Endothelial cell of umbilical vein (primary cell): ENCODE data around the gene CHI3L1. TPM values are rescaled to one million over a fixed set of nuclear protein-coding genes. Genes with fewer than 3 reads are reported as not detected.

Source experiments
- BruUV-seq: library from RNA; stranded (reverse); fragments of 400-500 nt; replicated peaks from 2 replicates; lab custom pipeline; 2021; lab: Mats Ljungman, UMichigan
- CTCF ChIA-PET: fragments of 300-600, 350-600 bp; sonication (Branson Sonifier 250); formaldehyde crosslinking; loops from one replicate; lab custom pipeline; 2021; ENCODE audit warnings: antibody characterized with exemption, inconsistent platforms; lab: Charles Lee
- POLR2A ChIA-PET: fragments of 300-600, 350-600 bp; sonication (Branson Sonifier 250); formaldehyde crosslinking; loops from one replicate; lab custom pipeline; 2021; ENCODE audit warnings: antibody characterized with exemption, inconsistent platforms; lab: Charles Lee
- DNase-seq: peaks from one replicate; pipeline ENCODE4 v3.0.0-alpha.2; 2011; ENCODE audit warnings: low read depth, low spot score
- FAIRE-seq: peaks from 2 replicates; lab custom pipeline; 2011; peaks lifted over from hg19 to GRCh38; lab: Jason Lieb, UNC
- H2AFZ ChIP-seq: 2 replicates; pipeline ENCODE4 v1.6.0; 2012; ENCODE audit warnings: low read depth, low read length, control low read depth, inconsistent platforms
- H3K27ac ChIP-seq: 2 replicates; pipeline ENCODE4 v1.5.1; 2011; ENCODE audit warnings: low read depth, mild to moderate bottlenecking, control low read depth, low read length, moderate library complexity; ENCODE audit not compliant: insufficient read depth
- H3K27me3 ChIP-seq, 2 experiments: 2 replicates each; pipeline versions ENCODE4 v1.6.0 to v1.6.1; 2011; ENCODE audit warnings: low read length in 2 of 2, mixed read lengths in 1 of 2; ENCODE audit not compliant: control insufficient read depth in 2 of 2, insufficient read depth in 2 of 2
- H3K36me3 ChIP-seq, 2 experiments: 2 replicates in 1 of 2; 3 replicates in 1 of 2; pipeline ENCODE4 v1.5.1; 2011; ENCODE audit warnings: low read length in 2 of 2, mild to moderate bottlenecking in 1 of 2, moderate library complexity in 1 of 2; ENCODE audit not compliant: control insufficient read depth in 2 of 2, insufficient read depth in 2 of 2; ENCODE audit errors: extremely low read depth in 1 of 2
- H3K4me1 ChIP-seq: 3 replicates; pipeline ENCODE4 v1.5.1; 2011; ENCODE audit warnings: mild to moderate bottlenecking, low read length; ENCODE audit not compliant: control insufficient read depth, insufficient read depth; ENCODE audit errors: extremely low read depth
- H3K4me2 ChIP-seq: 2 replicates; pipeline ENCODE4 v1.6.1; 2011; ENCODE audit warnings: low read length, control low read depth, mixed read lengths; ENCODE audit not compliant: insufficient read depth
- H3K4me3 ChIP-seq, 3 experiments: fragments of 200-600 bp in 1 of 3; sonication (generic), shearing (Covaris generic) in 1 of 3; replicated peaks in 1 of 3; 2 replicates each; pipeline ENCODE4 v1.5.1; 2011 to 2016; ENCODE audit warnings: control low read depth in 3 of 3, low read length in 3 of 3, mild to moderate bottlenecking in 2 of 3, inconsistent platforms in 1 of 3, low read depth in 1 of 3, moderate library complexity in 1 of 3; ENCODE audit not compliant: insufficient read depth in 1 of 3
- H3K79me2 ChIP-seq: 2 replicates; pipeline ENCODE4 v1.6.0; 2012; ENCODE audit warnings: low read length, inconsistent platforms; ENCODE audit not compliant: control insufficient read depth, insufficient read depth
- H3K9ac ChIP-seq: replicated peaks from 2 replicates; pipeline ENCODE3; 2011; ENCODE audit warnings: low read length, control low read depth; ENCODE audit not compliant: insufficient read depth; ENCODE audit errors: extremely low read depth
- H3K9me1 ChIP-seq: replicated peaks from 3 replicates; pipeline ENCODE4 v1.6.0; 2011; ENCODE audit warnings: mild to moderate bottlenecking, low read length; ENCODE audit not compliant: control insufficient read depth, insufficient read depth; ENCODE audit errors: extremely low read depth
- H3K9me3 ChIP-seq: replicated peaks from 2 replicates; pipeline ENCODE4 v1.5.1; 2012; ENCODE audit warnings: low read length, inconsistent platforms; ENCODE audit not compliant: control insufficient read depth, insufficient read depth
- H4K20me1 ChIP-seq: replicated peaks from 2 replicates; pipeline ENCODE3; 2011; ENCODE audit warnings: mild to moderate bottlenecking, low read length; ENCODE audit not compliant: control insufficient read depth, insufficient read depth; ENCODE audit errors: extremely low read depth
- EZH2 ChIP-seq: IDR thresholded peaks from 2 replicates; pipeline ENCODE4 v1.6.1; 2012; ENCODE audit warnings: borderline replicate concordance, low read depth, mild to moderate bottlenecking, moderate library complexity, low read length, inconsistent platforms; ENCODE audit not compliant: severe bottlenecking
- FOS ChIP-seq: IDR thresholded peaks from 2 replicates; pipeline ENCODE4 v1.6.1; 2011; ENCODE audit warnings: mild to moderate bottlenecking, low read length, moderate library complexity, borderline replicate concordance; ENCODE audit not compliant: insufficient read depth
- GATA2 ChIP-seq: IDR thresholded peaks from 2 replicates; pipeline ENCODE4 v1.7.0; 2011; ENCODE audit warnings: low read depth, mild to moderate bottlenecking, moderate library complexity, mixed read lengths, low read length; ENCODE audit not compliant: insufficient read length, insufficient read depth
- JUN ChIP-seq: IDR thresholded peaks from 2 replicates; pipeline ENCODE4 v1.6.1; 2011; ENCODE audit warnings: borderline replicate concordance, low read depth; ENCODE audit not compliant: insufficient read length, insufficient read depth
- MAX ChIP-seq: IDR thresholded peaks from 2 replicates; pipeline ENCODE4 v1.6.1; 2011; ENCODE audit not compliant: insufficient read depth, insufficient read length
- MYC ChIP-seq: IDR thresholded peaks from one replicate; pipeline ENCODE4 v1.6.1; 2011; ENCODE audit warnings: mild to moderate bottlenecking, low read depth, low read length
- POLR2A ChIP-seq: IDR thresholded peaks from 2 replicates; pipeline ENCODE4 v1.6.1; 2012; ENCODE audit warnings: low read depth, mild to moderate bottlenecking, control low read depth, low read length
- POLR2AphosphoS5 ChIP-seq: IDR thresholded peaks from 2 replicates; pipeline ENCODE4 v1.6.1; 2012; ENCODE audit warnings: low read depth, mild to moderate bottlenecking, control low read depth, low read length, moderate library complexity; ENCODE audit not compliant: insufficient read depth
- dilution Hi-C: fragments of 300-500 bp; cut with MboI; formaldehyde crosslinking; loops from one replicate; pipeline ENCODE4 v1.15.0; 2019; ENCODE audit warnings: low sequenced_read_pairs; ENCODE audit not compliant: extremely low pct_ligation_motif_present
- intact Hi-C: fragments of 100-400 bp; cut with micrococcal nuclease; formaldehyde crosslinking; loops from one replicate; pipeline ENCODE4 v1.10.0; 2022
- polyA plus RNA-seq, 4 experiments: library from polyadenylated mRNA; depleted of rRNA in 3 of 4; stranded (reverse) in 3 of 4; unstranded in 1 of 4; fragments of >200 nt; gene quantifications; 2 replicates each; pipeline versions ENCODE4 v1.2.1 to v1.2.3, GENCODE V29; 2011 to 2012; ENCODE audit warnings: missing spikeins in 1 of 4
- total RNA-seq: library from RNA; stranded (reverse); gene quantifications from 2 replicates; pipeline ENCODE4 v1.2.3, GENCODE V29; 2021
- TF ChIP-seq, protein P1 (sequence below), 2 donors: IDR thresholded peaks; 1 replicate in 1 of 2; 2 replicates in 1 of 2; pipeline ENCODE4 v1.5.1; 2011; ENCODE audit warnings: low read length in 2 of 2, mild to moderate bottlenecking in 2 of 2, moderate library complexity in 2 of 2, control low read depth in 1 of 2, inconsistent platforms in 1 of 2, low read depth in 1 of 2; ENCODE audit not compliant: insufficient read depth in 1 of 2; ENCODE audit errors: extremely low read depth in 1 of 2

Gene CHI3L1
- total and polyA plus RNA-seq, 2 donors (not counting 3 experiments of a cell fraction or from before 2014, with no cell fraction given): not detected

DNA sequence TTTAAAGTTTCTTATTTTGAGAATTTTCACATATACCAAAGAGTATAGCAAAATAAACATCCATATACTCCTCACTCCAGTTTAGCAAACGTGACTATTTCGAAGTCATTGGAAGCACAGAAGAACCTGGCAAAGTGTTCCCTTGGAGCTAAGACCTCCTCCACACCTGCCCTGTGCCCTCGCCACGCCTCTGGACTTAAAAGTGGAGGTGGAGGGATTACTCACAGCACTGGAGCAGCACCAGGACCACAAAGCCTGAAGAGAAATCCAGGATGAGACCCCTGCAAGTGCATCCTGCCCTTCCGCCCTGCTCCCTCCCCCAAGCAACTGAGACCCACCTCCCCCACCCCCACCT is 436 bp downstream of the CHI3L1 start:
- no peaks in the 10 kb centered on the region for H3K79me2 ChIP-seq
- no peaks in the 10 kb centered on the region for H3K4me1 ChIP-seq
- BruUV-seq: no TSS peak
- H2AFZ ChIP-seq: no peak overlapping the region
- H3K27me3 ChIP-seq: peaks cover 15 to 17% of the 10 kb centered on the region in 2 experiments
- intact Hi-C loops: no loop called here
- no peaks in the 10 kb centered on the region for H4K20me1 ChIP-seq
- H3K9me3 ChIP-seq: no peaks in the 10 kb centered on the region
- no peaks in the 10 kb centered on the region for H3K36me3 ChIP-seq
- CTCF ChIA-PET: interaction anchor here (1.2 kb wide), 1 partner anchor 9 kb away, joined by 4 read pairs; no protein-coding TSS in a partner anchor
- H3K9ac ChIP-seq: no peak overlapping the region
- DNase-seq: no peak
- TF ChIP-seq FOS: no peak
- no peak for TF ChIP-seq MAX
- no peak for TF ChIP-seq GATA2
- no peak for TF ChIP-seq JUN
- TF ChIP-seq, protein P1, sequence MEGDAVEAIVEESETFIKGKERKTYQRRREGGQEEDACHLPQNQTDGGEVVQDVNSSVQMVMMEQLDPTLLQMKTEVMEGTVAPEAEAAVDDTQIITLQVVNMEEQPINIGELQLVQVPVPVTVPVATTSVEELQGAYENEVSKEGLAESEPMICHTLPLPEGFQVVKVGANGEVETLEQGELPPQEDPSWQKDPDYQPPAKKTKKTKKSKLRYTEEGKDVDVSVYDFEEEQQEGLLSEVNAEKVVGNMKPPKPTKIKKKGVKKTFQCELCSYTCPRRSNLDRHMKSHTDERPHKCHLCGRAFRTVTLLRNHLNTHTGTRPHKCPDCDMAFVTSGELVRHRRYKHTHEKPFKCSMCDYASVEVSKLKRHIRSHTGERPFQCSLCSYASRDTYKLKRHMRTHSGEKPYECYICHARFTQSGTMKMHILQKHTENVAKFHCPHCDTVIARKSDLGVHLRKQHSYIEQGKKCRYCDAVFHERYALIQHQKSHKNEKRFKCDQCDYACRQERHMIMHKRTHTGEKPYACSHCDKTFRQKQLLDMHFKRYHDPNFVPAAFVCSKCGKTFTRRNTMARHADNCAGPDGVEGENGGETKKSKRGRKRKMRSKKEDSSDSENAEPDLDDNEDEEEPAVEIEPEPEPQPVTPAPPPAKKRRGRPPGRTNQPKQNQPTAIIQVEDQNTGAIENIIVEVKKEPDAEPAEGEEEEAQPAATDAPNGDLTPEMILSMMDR (IDR thresholded peaks at IDR 0.05; ENCODE audit: extremely low read depth in 1 of 2, insufficient read depth in 1 of 2, low read depth in 1 of 2, low read length in 2 of 2): no peak
- TF ChIP-seq POLR2AphosphoS5: no peak
- TF ChIP-seq EZH2: no peak
- no peak for TF ChIP-seq POLR2A
- TF ChIP-seq MYC: no peak
- no peak overlapping the region for H3K4me2 ChIP-seq
- dilution Hi-C loops: no loop called here
- no peak overlapping the region for H3K4me3 ChIP-seq
- H3K27ac ChIP-seq: no peak overlapping the region
- POLR2A ChIA-PET: no interaction called here
- no peak for FAIRE-seq
- no peaks in the 10 kb centered on the region for H3K9me1 ChIP-seq
